Heart right ventricle (tissue), 16 donors: ENCODE data around the gene C16orf86. TPM values are rescaled to one million over a fixed set of nuclear protein-coding genes. Genes with fewer than 3 reads are reported as not detected.

Experiments used
- ATAC-seq, 8 donors: fragments of 200-7000 bp; cut with Tn5 transposase; one replicate each; pipeline ENCODE4 v1.9.1; 2020; ENCODE audit warnings: mild to moderate bottlenecking in 8 of 8, moderate library complexity in 8 of 8, moderate number of reproducible peaks in 1 of 8
- DNase-seq, 2 donors: peaks; one replicate each; pipeline ENCODE4 v3.0.0-alpha.2; 2020
- H3K27ac ChIP-seq, 10 donors: fragments of 200-600 bp; sonication (generic) in 2 of 10; one replicate each; pipeline versions ENCODE4 v1.5.0 to v1.8.0; 2020 to 2022; ENCODE audit warnings: mild to moderate bottlenecking in 3 of 10
- H3K27me3 ChIP-seq, 7 donors: fragments of 200-600 bp; one replicate each; pipeline ENCODE4 v1.8.0; 2021 to 2022; ENCODE audit warnings: mild to moderate bottlenecking in 2 of 7
- H3K36me3 ChIP-seq, 9 donors: fragments of 200-600 bp; sonication (generic) in 1 of 9; one replicate each; pipeline versions ENCODE4 v1.5.0 to v1.8.0; 2020 to 2022; ENCODE audit warnings: mild to moderate bottlenecking in 2 of 9
- H3K4me1 ChIP-seq, 9 donors: fragments of 200-600 bp; sonication (generic) in 1 of 9; one replicate each; pipeline versions ENCODE4 v1.5.0 to v1.8.0; 2020 to 2022; ENCODE audit warnings: mild to moderate bottlenecking in 4 of 9
- H3K4me3 ChIP-seq, 10 donors: fragments of 200-600 bp; sonication (generic) in 2 of 10; one replicate each; pipeline versions ENCODE4 v1.5.0 to v1.8.0; 2020 to 2022; ENCODE audit warnings: mild to moderate bottlenecking in 7 of 10, moderate library complexity in 2 of 10
- H3K9me3 ChIP-seq, 11 donors: fragments of 200-600 bp in 10 of 11; sonication (generic) in 2 of 11; one replicate each; pipeline versions ENCODE4 v1.5.0 to v1.8.0; 2013 to 2022; ENCODE audit warnings: mild to moderate bottlenecking in 2 of 11, control low read depth in 1 of 11, moderate library complexity in 1 of 11
- CTCF ChIP-seq, 9 donors: fragments of 200-600 bp; sonication (generic) in 2 of 9; IDR thresholded peaks; one replicate each; pipeline versions ENCODE4 v1.5.0 to v1.8.0; 2021 to 2022; ENCODE audit warnings: antibody characterized with exemption in 9 of 9, mild to moderate bottlenecking in 5 of 9, moderate library complexity in 1 of 9
- WGBS, 2 donors: extraction: QIAGEN DNeasy Blood & Tissue Kit; methylation state at CpG; one replicate each; pipeline ENCODE4 v1.1.7; 2013; ENCODE audit warnings: inconsistent platforms in 1 of 2; 5-methylcytosine and 5-hydroxymethylcytosine counted together
- intact Hi-C, 10 donors: fragments of 100-400 bp; cut with DNase I; formaldehyde crosslinking; loops; one replicate each; pipeline versions ENCODE4 v1.11.1 to v1.14.2; 2022
- polyA plus RNA-seq, 2 donors: library from polyadenylated mRNA; stranded (reverse); fragments of 200-250 nt; gene quantifications; one replicate each; pipeline ENCODE4 v1.2.3, GENCODE V29; 2013
- total RNA-seq, 10 donors: library from RNA; stranded (reverse); fragmentation: NEBNext Ultra II Directional in 3 of 10; extraction: Animal tissue kit (Norgen Biotek cat#: 25700) in 3 of 10; gene quantifications; one replicate each; pipeline versions ENCODE4 v1.2.1 to v1.2.4, GENCODE V29; 2021 to 2023
- donor health status: Arrhythmogenic right ventricular cardiomyopathy.
- donor health status: ischemic (EF 13 %, LVEDD 7.1; RV severe dilation, severe dysfunction).
- donor health status: healthy with polysubstance abuse.
- donor health status: DM: no; HTN: yes; CAD: no.
- donor health status: DM: no; HTN: no; CAD: no.
- donor health status: ischemic (EF 25% LVEDD 6.9; RV normal size, moderate dysfunction).
- donor health status: ischemic (EF 25% LVEDD 5.7; RV mildly dilated, moderate dysfunction).
- donor health status: healthy.
- donor health status: DM: yes; HTN: yes; CAD: no.
- donor health status: Ischemic cardiomyopathy.
- donor health status: ischemic (EF 35%, LVEDD 5.7; RV mildly dilated, moderate dysfunction).
- donor health status: nonischemic (EF 11% LVEDD 7.7; RV severe dilation, severe dysfunction).
- donor health status: DM: yes; HTN: yes; CAD: no.
- donor health status: PGD.
- donor health status: ischemic (EF 29% LVEDD 5.4; RV normal size, mild dysfunction).
- donor health status: nonischemic (EF 23%, LVEDD 6.1; RV moderate dilation, normal function).

The C16orf86 gene
- total and polyA plus RNA-seq, 12 donors, result 2.6 to 5.6 (median 3.9) TPM

GRCh38 chr16:67636713-67637112 is 29.9 kb upstream of the C16orf86 start:
- no peak overlapping the region for H3K4me3 ChIP-seq
- intact Hi-C loops, result loop anchor here in 1 of 10 donors (5.0 kb wide), 1 partner anchor 54 kb away; no protein-coding TSS in a partner anchor
- 89 to 94% methylated on average over 8 of the region's 8 CpGs for WGBS, 2 donors
- no peaks in the 10 kb centered on the region for H3K9me3 ChIP-seq
- no peaks in the 10 kb centered on the region for H3K27me3 ChIP-seq
- no peak overlapping the region for H3K27ac ChIP-seq
- peaks cover 0 to 24% (median 9%) of the 10 kb centered on the region in 9 donors for H3K4me1 ChIP-seq
- DNase-seq (no peak), ATAC-seq (no peak)
- peaks cover 0 to 84% (median 35%) of the 10 kb centered on the region in 9 donors for H3K36me3 ChIP-seq
- no peak for TF ChIP-seq CTCF (IDR thresholded peaks at IDR 0.05)

- 84 to 91% methylated on average over 12 of the region's 12 CpGs for whole genome bisulfite sequencing, 2 donors
- no peaks in the 10 kb centered on the region for H3K27me3 ChIP-seq
- no peak overlapping the region for H3K4me3 ChIP-seq
- ATAC-seq (no peak), DNase-seq (no peak)
- H3K36me3 ChIP-seq, result peaks cover 0 to 75% (median 35%) of the 10 kb centered on the region in 9 donors
- H3K4me1 ChIP-seq, result peaks cover 0 to 24% (median 9%) of the 10 kb centered on the region in 9 donors
- H3K9me3 ChIP-seq, result no peaks in the 10 kb centered on the region
- TF ChIP-seq CTCF (IDR thresholded peaks at IDR 0.05), result no peak
- no peak overlapping the region for H3K27ac ChIP-seq
- intact Hi-C loops, result loop anchor here in 1 of 10 donors (5.0 kb wide), 1 partner anchor 55 kb away; no protein-coding TSS in a partner anchor
Observed at GRCh38 chr16:67637625-67638024, 29.0 kb upstream of the C16orf86 start.

GRCh38 chr16:67641779-67642708 is 24.6 kb upstream of the C16orf86 start:
- Histone ChIP-seq H3K4me3 (no peak overlapping the region), H3K27me3 (peaks cover 9 to 28% (median 23%) of the 10 kb centered on the region in 7 donors), H3K36me3 (peaks cover 0 to 31% (median 19%) of the 10 kb centered on the region in 9 donors), H3K4me1 (peaks cover 0 to 37% (median 17%) of the 10 kb centered on the region in 9 donors), H3K27ac (peak overlapping the region in 7 of 10 donors; percentile 25 to 58 (median 37)), H3K9me3 (no peaks in the 10 kb centered on the region)
- WGBS, 2 donors, result 33 to 53% methylated on average over 10 of the region's 10 CpGs
- ATAC-seq (peak; percentile 72 to 97 (median 91)), DNase-seq (peak; percentile 78 to 81)
- TF ChIP-seq CTCF (IDR thresholded peaks at IDR 0.05), result peak in 1 of 9 donors; percentile 11
- intact Hi-C loops, result loop anchor here in 9 of 10 donors (2.0 to 10.0 kb wide), 5 partner anchors 75 to 121 kb away; partner anchors contain the start of gene CTCF (in 5 of the 9)

- DNase-seq, result no peak
- Histone ChIP-seq H3K9me3 (no peaks in the 10 kb centered on the region), H3K27ac (no peak overlapping the region), H3K36me3 (peaks cover 0 to 11% (median 2%) of the 10 kb centered on the region in 9 donors), H3K4me3 (no peak overlapping the region), H3K27me3 (peaks cover 22 to 48% (median 43%) of the 10 kb centered on the region in 7 donors), H3K4me1 (peaks cover 0 to 47% (median 19%) of the 10 kb centered on the region in 9 donors)
- intact Hi-C loops, result loop anchor here in 9 of 10 donors (2.0 to 10.0 kb wide), 5 partner anchors 77 to 123 kb away; partner anchors contain the start of gene CTCF (in 5 of the 9)
- ATAC-seq, result no peak
- no peak for TF ChIP-seq CTCF (IDR thresholded peaks at IDR 0.05)
- WGBS, 2 donors, result 88 to 93% methylated on average over 9 of the region's 9 CpGs
Observed at GRCh38 chr16:67644038-67644437, 22.6 kb upstream of the C16orf86 start.
